Neural cell (in vitro differentiated cells): ENCODE data around the gene MN1. TPM values are rescaled to one million over a fixed set of nuclear protein-coding genes. Genes with fewer than 3 reads are reported as not detected.

Experiments used
- H2AFZ ChIP-seq: fragments of 200-600, 300-800 bp; sonication (generic), shearing (Covaris generic); 2 replicates; pipeline ENCODE4 v1.6.0; 2014; ENCODE audit warnings: low read depth, mild to moderate bottlenecking, antibody characterized with exemption, low read length, moderate library complexity
- H3F3A ChIP-seq: fragments of 200-600 bp; shearing (Covaris generic); 2 replicates; pipeline ENCODE4 v1.6.1; 2016; ENCODE audit warnings: mild to moderate bottlenecking, moderate library complexity, mixed read lengths, antibody characterized with exemption, low read length; ENCODE audit not compliant: insufficient read depth, poor library complexity, severe bottlenecking
- H3K27ac ChIP-seq: fragments of 200-600, 300-800 bp; sonication (generic), shearing (Covaris generic); 2 replicates; pipeline ENCODE4 v1.5.1; 2014; ENCODE audit warnings: mild to moderate bottlenecking, low read length, moderate library complexity
- H3K27me3 ChIP-seq: fragments of 300-800, 200-600 bp; sonication (generic), shearing (Covaris generic); 2 replicates; pipeline ENCODE4 v1.6.0; 2014; ENCODE audit warnings: mild to moderate bottlenecking, low read depth, low read length, moderate library complexity; ENCODE audit not compliant: insufficient read depth
- H3K36me3 ChIP-seq: fragments of 300-800, 200-600 bp; sonication (generic), shearing (Covaris generic); 2 replicates; pipeline ENCODE4 v1.5.1; 2014; ENCODE audit warnings: mild to moderate bottlenecking, antibody characterized with exemption, low read length, moderate library complexity; ENCODE audit not compliant: insufficient read depth
- H3K4me2 ChIP-seq: fragments of 300-800, 200-600 bp; sonication (generic), shearing (Covaris generic); 2 replicates; pipeline ENCODE4 v1.6.0; 2014; ENCODE audit warnings: mild to moderate bottlenecking, low read length
- H3K4me3 ChIP-seq: fragments of 300-800, 200-600 bp; sonication (generic), shearing (Covaris generic); 2 replicates; pipeline ENCODE4 v1.5.1; 2014; ENCODE audit warnings: mild to moderate bottlenecking, low read length, moderate library complexity
- H3K79me2 ChIP-seq: fragments of 200-600 bp; shearing (Covaris generic); replicated peaks from 2 replicates; pipeline ENCODE4 v1.6.0; 2014; ENCODE audit warnings: mild to moderate bottlenecking, low read length, moderate library complexity; ENCODE audit not compliant: insufficient read depth
- H3K9ac ChIP-seq: fragments of 300-800, 200-600 bp; sonication (generic), shearing (Covaris generic); 2 replicates; pipeline ENCODE4 v1.6.1; 2016; ENCODE audit warnings: mild to moderate bottlenecking, low read length, mixed read lengths
- H3K9me2 ChIP-seq: fragments of 200-600 bp; shearing (Covaris generic); 2 replicates; pipeline ENCODE4 v1.6.1; 2016; ENCODE audit warnings: mild to moderate bottlenecking, low read length, mixed read lengths; ENCODE audit not compliant: insufficient read depth
- H3K9me3 ChIP-seq: fragments of 200-600, 300-800 bp; sonication (generic), shearing (Covaris generic); 2 replicates; pipeline ENCODE4 v1.6.1; 2016; ENCODE audit warnings: mild to moderate bottlenecking, mixed run types, low read length, moderate library complexity, mixed read lengths
- H4K20me1 ChIP-seq: fragments of 200-600 bp; shearing (Covaris generic); 2 replicates; pipeline ENCODE4 v1.6.1; 2016; ENCODE audit warnings: mild to moderate bottlenecking, mixed run types; ENCODE audit not compliant: insufficient read depth
- CTCF ChIP-seq: fragments of 450-650 bp; IDR thresholded peaks from 2 replicates; pipeline ENCODE4 v1.5.1; 2014; ENCODE audit warnings: antibody characterized with exemption, mild to moderate bottlenecking, moderate library complexity; ENCODE audit not compliant: poor library complexity, severe bottlenecking
- EP300 ChIP-seq: fragments of 450-650 bp; conservative IDR thresholded peaks from 2 replicates; pipeline ENCODE4 v1.6.1; 2014; ENCODE audit warnings: antibody characterized with exemption, mild to moderate bottlenecking, moderate library complexity; ENCODE audit not compliant: poor library complexity, severe bottlenecking
- EZH2 ChIP-seq: fragments of 200-600, 300-800 bp; shearing (Covaris generic), sonication (generic); IDR thresholded peaks from 2 replicates; pipeline ENCODE4 v1.6.1; 2014; ENCODE audit warnings: antibody characterized with exemption, low read length, borderline replicate concordance, mild to moderate bottlenecking; ENCODE audit not compliant: insufficient read depth, poor library complexity, severe bottlenecking
- MXI1 ChIP-seq: fragments of 450-650 bp; conservative IDR thresholded peaks from 2 replicates; pipeline ENCODE4 v1.6.1; 2014; ENCODE audit warnings: antibody characterized with exemption, mild to moderate bottlenecking; ENCODE audit not compliant: poor library complexity, severe bottlenecking
- POLR2AphosphoS5 ChIP-seq: IDR thresholded peaks from 2 replicates; pipeline ENCODE4 v1.6.1; 2012
- RAD21 ChIP-seq: fragments of 450-650 bp; conservative IDR thresholded peaks from 2 replicates; pipeline ENCODE4 v1.6.1; 2014; ENCODE audit warnings: antibody characterized with exemption, mild to moderate bottlenecking, moderate library complexity
- REST ChIP-seq: IDR thresholded peaks from 2 replicates; pipeline ENCODE4 v1.6.1; 2012; ENCODE audit warnings: borderline replicate concordance
- SMC3 ChIP-seq: fragments of 450-650 bp; conservative IDR thresholded peaks from 2 replicates; pipeline ENCODE4 v1.6.1; 2014; ENCODE audit warnings: antibody characterized with exemption, mild to moderate bottlenecking, moderate library complexity; ENCODE audit not compliant: poor library complexity
- TAF1 ChIP-seq: IDR thresholded peaks from 2 replicates; pipeline ENCODE4 v1.6.1; 2012; ENCODE audit warnings: low read depth
- polyA plus RNA-seq: library from polyadenylated mRNA; depleted of rRNA; stranded (reverse); fragments of >200 nt; gene quantifications from 2 replicates; pipeline ENCODE4 v1.2.3, GENCODE V29; 2014

The MN1 gene
- polyA plus RNA-seq, 1 donor from 2014 or later: 7.3 TPM

GRCh38 chr22:27842669-27843431 is 41.3 kb upstream of the MN1 start:
- Histone ChIP-seq H3K9ac (no peak overlapping the region), H2AFZ (no peak overlapping the region), H3K9me3 (no peaks in the 10 kb centered on the region), H3K27me3 (no peaks in the 10 kb centered on the region), H4K20me1 (no peaks in the 10 kb centered on the region), H3K79me2 (no peaks in the 10 kb centered on the region), H3K4me2 (no peak overlapping the region), H3K27ac (no peak overlapping the region), H3K9me2 (no peaks in the 10 kb centered on the region), H3F3A (no peaks in the 10 kb centered on the region), H3K4me3 (no peak overlapping the region), H3K36me3 (no peaks in the 10 kb centered on the region)
- TF ChIP-seq REST (no peak), EZH2 (no peak), TAF1 (no peak), POLR2AphosphoS5 (no peak), RAD21 (no peak), EP300 (no peak), CTCF (no peak), SMC3 (no peak), MXI1 (no peak)

GRCh38 chr22:27842201-27842600 is 40.6 kb upstream of the MN1 start:
- Histone ChIP-seq H3F3A (no peaks in the 10 kb centered on the region), H3K9me3 (no peaks in the 10 kb centered on the region), H3K79me2 (no peaks in the 10 kb centered on the region), H3K9me2 (no peaks in the 10 kb centered on the region), H4K20me1 (no peaks in the 10 kb centered on the region), H3K27me3 (no peaks in the 10 kb centered on the region), H3K36me3 (no peaks in the 10 kb centered on the region), H3K4me3 (no peak overlapping the region), H2AFZ (no peak overlapping the region), H3K27ac (no peak overlapping the region), H3K4me2 (no peak overlapping the region), H3K9ac (no peak overlapping the region)
- TF ChIP-seq REST: no peak
- no peak for TF ChIP-seq TAF1
- TF ChIP-seq EZH2: no peak
- no peak for TF ChIP-seq MXI1
- no peak for TF ChIP-seq CTCF
- no peak for TF ChIP-seq SMC3
- no peak for TF ChIP-seq EP300
- TF ChIP-seq POLR2AphosphoS5: no peak
- TF ChIP-seq RAD21: no peak
